Activated CD8-positive, alpha-beta memory T cell treated with anti-CD3 and anti-CD28 coated beads, Interleukin-2, amount 50 U/mL, for 24 hours (primary cell): ENCODE results near the gene ARHGAP42.

Experiments
- DNase-seq: peaks from one replicate; pipeline ENCODE4 v3.0.0-alpha.2; 2020; ENCODE audit errors: extremely low read depth

The ARHGAP42 gene

GRCh38 chr11:100759106-100759505 lies 72.0 kb downstream of the ARHGAP42 start:
- no peak for DNase-seq

- no peak for DNase-seq
Observed at GRCh38 chr11:100759856-100760255, 72.8 kb downstream of the ARHGAP42 start.

GRCh38 chr11:100760744-100761143 lies 73.7 kb downstream of the ARHGAP42 start:
- no peak for DNase-seq

- no peak for DNase-seq
Observed at GRCh38 chr11:100761841-100762240, 74.8 kb downstream of the ARHGAP42 start.

GRCh38 chr11:100766764-100767163 lies 79.7 kb downstream of the ARHGAP42 start:
- no peak for DNase-seq

- no peak for DNase-seq
Observed at GRCh38 chr11:100769165-100769564, 82.1 kb downstream of the ARHGAP42 start.

- DNase-seq = no peak
Observed at GRCh38 chr11:100769617-100770016, 82.5 kb downstream of the ARHGAP42 start.

- DNase-seq = no peak
Observed at GRCh38 chr11:100774132-100774531, 87.0 kb downstream of the ARHGAP42 start.

GRCh38 chr11:100774859-100775258 lies 87.8 kb downstream of the ARHGAP42 start:
- no peak for DNase-seq

GRCh38 chr11:100776212-100776896 lies 89.3 kb downstream of the ARHGAP42 start:
- no peak for DNase-seq

- DNase-seq = no peak
Observed at GRCh38 chr11:100777103-100777502, 90.0 kb downstream of the ARHGAP42 start.

- no peak for DNase-seq
Observed at GRCh38 chr11:100777736-100778135, 90.6 kb downstream of the ARHGAP42 start.

GRCh38 chr11:100778166-100778785 lies 91.2 kb downstream of the ARHGAP42 start:
- DNase-seq = no peak

GRCh38 chr11:100780470-100780869 lies 93.4 kb downstream of the ARHGAP42 start:
- no peak for DNase-seq

GRCh38 chr11:100785148-100785983 lies 98.3 kb downstream of the ARHGAP42 start:
- DNase-seq = no peak

GRCh38 chr11:100788561-100789295 lies 101.6 kb downstream of the ARHGAP42 start:
- DNase-seq = no peak

GRCh38 chr11:100789500-100789899 lies 102.4 kb downstream of the ARHGAP42 start:
- DNase-seq = no peak

- no peak for DNase-seq
Observed at GRCh38 chr11:100790073-100790472, 103.0 kb downstream of the ARHGAP42 start.

- no peak for DNase-seq
Observed at GRCh38 chr11:100791103-100791502, 104.0 kb downstream of the ARHGAP42 start.

GRCh38 chr11:100791860-100792259 lies 104.8 kb downstream of the ARHGAP42 start:
- DNase-seq = no peak

GRCh38 chr11:100793525-100793924 lies 106.4 kb downstream of the ARHGAP42 start:
- DNase-seq = no peak

GRCh38 chr11:100794446-100794845 lies 107.4 kb downstream of the ARHGAP42 start:
- DNase-seq = no peak
